ENCODE measurements around the gene CUL5.
"Not testable (repeated sequence)": the region's sequence is repeated elsewhere in the genome, so short reads cannot be mapped to it uniquely, and the experiment has no call there.

CUL5 gene

DNA sequence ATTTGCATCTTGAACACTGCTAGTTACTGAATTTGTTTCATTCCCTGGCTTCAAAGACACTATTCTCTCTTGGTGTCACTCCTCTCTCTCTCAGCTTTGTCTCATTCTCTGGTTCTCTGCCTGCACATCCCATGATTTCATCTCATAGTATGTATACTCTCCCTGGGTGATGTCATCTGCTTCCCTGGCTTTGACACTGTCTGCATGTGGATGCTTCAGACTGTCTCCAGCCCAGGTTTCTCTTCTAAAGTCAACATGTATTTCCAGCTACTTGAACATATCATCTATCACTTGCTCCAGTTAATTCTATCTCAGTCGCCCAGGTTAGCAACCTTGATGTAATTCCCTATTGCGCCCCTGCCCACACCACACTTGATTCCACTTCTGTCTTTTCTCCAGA, 103.4 kb downstream of the CUL5 start:
- no peak overlapping the region for H3K4me3 ChIP-seq (ENCODE audit: low read length)
- DNase-seq (ENCODE audit: low read depth) = no peak
- TF ChIP-seq, protein P1, sequence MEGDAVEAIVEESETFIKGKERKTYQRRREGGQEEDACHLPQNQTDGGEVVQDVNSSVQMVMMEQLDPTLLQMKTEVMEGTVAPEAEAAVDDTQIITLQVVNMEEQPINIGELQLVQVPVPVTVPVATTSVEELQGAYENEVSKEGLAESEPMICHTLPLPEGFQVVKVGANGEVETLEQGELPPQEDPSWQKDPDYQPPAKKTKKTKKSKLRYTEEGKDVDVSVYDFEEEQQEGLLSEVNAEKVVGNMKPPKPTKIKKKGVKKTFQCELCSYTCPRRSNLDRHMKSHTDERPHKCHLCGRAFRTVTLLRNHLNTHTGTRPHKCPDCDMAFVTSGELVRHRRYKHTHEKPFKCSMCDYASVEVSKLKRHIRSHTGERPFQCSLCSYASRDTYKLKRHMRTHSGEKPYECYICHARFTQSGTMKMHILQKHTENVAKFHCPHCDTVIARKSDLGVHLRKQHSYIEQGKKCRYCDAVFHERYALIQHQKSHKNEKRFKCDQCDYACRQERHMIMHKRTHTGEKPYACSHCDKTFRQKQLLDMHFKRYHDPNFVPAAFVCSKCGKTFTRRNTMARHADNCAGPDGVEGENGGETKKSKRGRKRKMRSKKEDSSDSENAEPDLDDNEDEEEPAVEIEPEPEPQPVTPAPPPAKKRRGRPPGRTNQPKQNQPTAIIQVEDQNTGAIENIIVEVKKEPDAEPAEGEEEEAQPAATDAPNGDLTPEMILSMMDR (conservative IDR thresholded peaks at IDR 0.05; ENCODE audit: low read length) = no peak

- TF ChIP-seq, protein P1 (conservative IDR thresholded peaks at IDR 0.05; ENCODE audit: low read length) = no peak
- DNase-seq (ENCODE audit: low read depth) = peak; percentile 82
- no peak overlapping the region for H3K4me3 ChIP-seq (ENCODE audit: low read length)
Measured at GRCh38 chr11:108115500-108116140, 106.9 kb downstream of the CUL5 start.

- TF ChIP-seq, protein P1 (conservative IDR thresholded peaks at IDR 0.05; ENCODE audit: low read length) = peak; percentile 70
- H3K4me3 ChIP-seq (ENCODE audit: low read length) = no peak overlapping the region
- DNase-seq (ENCODE audit: low read depth) = peak; percentile 73
Measured at GRCh38 chr11:108117746-108118371, 109.2 kb downstream of the CUL5 start.

GRCh38 chr11:108120936-108121273, 112.2 kb downstream of the CUL5 start:
- H3K4me3 ChIP-seq (ENCODE audit: low read length) = peak overlapping the region; percentile 67
- DNase-seq (ENCODE audit: low read depth) = not testable (repeated sequence)

DNA sequence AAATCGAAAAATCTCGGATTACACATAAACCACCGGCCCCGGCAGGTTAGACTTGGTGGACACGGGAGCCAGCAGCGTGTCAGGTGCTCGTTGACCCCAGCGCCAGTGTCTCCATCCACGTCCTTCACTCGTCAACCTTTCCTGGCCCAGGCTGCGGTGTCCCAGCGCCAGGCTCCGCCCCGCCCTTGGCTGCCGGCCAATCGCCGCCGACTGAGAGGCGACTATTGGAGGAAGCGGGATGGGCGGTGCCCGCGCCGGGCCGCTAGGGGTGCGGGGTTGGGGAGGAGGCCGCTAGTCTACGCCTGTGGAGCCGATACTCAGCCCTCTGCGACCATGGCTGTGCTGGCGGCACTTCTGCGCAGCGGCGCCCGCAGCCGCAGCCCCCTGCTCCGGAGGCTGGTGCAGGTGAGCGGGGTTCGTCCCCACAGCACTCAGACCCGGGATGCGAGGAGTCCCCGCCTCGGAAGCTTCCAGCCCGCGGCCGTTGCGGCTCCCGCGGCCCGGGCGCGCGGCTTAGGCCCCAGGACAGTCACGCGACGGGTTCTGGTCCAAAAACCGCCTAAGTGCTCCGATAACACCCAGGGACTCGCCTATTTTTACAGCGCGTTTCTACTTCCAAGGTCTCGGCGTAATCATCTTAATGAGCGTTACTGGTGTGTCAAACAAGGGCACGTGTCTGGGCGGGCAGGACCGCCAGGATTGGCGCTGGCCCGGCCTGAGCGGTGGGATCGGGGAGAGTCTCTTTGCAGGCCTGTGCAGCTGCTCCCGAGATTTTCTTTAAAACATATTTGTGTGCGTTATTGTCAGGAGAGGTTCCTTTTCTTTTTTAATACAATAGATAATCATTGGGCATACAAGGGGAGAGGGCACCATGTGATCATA, 112.8 kb downstream of the CUL5 start, which contains the start of gene ACAT1:
TSS of gene ACAT1 (plus strand) at position 294 of the 882 bp plus-strand sequence. CDS start at position 334, 40 bp downstream.
- peak; percentile 85 for DNase-seq (ENCODE audit: low read depth)
- H3K4me3 ChIP-seq (ENCODE audit: low read length) = peak within 1 kb of the TSS; percentile 67
- TF ChIP-seq, protein P1 (conservative IDR thresholded peaks at IDR 0.05; ENCODE audit: low read length) = peak; percentile 25; the same call in 1 of the 2 replicates

DNA sequence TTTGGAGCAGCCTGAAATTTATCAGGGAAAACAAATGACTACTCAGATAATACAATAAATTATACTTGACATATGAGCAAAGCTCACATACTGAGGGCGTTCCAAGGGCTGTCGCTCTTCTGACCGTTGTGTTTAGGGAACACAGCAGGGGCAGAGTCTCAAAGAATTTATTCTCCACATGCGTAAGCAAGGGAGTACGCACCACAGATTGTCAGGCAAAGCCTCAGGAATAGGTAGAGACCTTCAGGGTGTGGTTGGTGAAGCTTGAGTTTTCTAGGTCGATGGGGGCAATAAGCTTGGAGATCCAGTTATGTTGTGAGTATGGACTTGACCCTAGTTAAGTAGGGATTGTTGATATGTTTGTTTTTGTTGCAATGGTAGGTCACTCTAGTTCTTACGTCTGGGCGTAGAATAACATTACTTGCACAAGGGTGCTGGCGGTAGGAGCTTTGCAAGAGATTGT, 113.5 kb downstream of the CUL5 start:
- DNase-seq (ENCODE audit: low read depth) = peak; percentile 25
- TF ChIP-seq, protein P1 (conservative IDR thresholded peaks at IDR 0.05; ENCODE audit: low read length) = no peak

DNA sequence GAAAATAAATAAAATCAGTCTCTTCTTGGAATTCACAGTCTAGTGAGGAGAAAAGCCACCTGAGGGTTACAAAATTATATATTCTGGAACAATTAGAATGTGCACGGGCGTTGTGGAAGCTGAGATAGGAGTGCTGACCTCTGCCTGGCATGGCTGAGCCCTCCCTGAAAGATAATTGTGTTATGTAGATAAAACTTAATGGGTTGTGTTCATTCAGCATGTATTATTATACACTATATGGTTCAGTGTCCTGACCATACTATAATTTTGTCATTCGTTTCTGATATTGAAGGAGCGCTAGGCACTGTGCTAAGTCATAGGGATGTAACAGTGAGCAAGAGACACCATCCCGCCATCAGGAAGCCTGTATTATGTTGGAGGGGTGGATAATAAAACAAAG, 116.4 kb downstream of the CUL5 start:
- H3K4me3 ChIP-seq (ENCODE audit: low read length) = no peak overlapping the region
- no peak for DNase-seq (ENCODE audit: low read depth)
- TF ChIP-seq, protein P1 (conservative IDR thresholded peaks at IDR 0.05; ENCODE audit: low read length) = no peak

More for the DNA sequence above, 113.5 kb downstream of the CUL5 start:
- H3K4me3 ChIP-seq (ENCODE audit: low read length) = peak overlapping the region; percentile 67

Measured in AG10803 (cell line).